Activated CD8-positive, alpha-beta memory T cell treated with anti-CD3 and anti-CD28 coated beads, Interleukin-2, amount 50 U/mL, for 24 hours (primary cell): ENCODE measurements around the gene TRIM72.
"Not testable (repeated sequence)": the region's sequence is repeated elsewhere in the genome, so short reads cannot be mapped to it uniquely, and the experiment has no call there.

ENCODE experiments used
- DNase-seq: peaks from one replicate; pipeline ENCODE4 v3.0.0-alpha.2; 2020; ENCODE audit errors: extremely low read depth

The TRIM72 gene

DNA sequence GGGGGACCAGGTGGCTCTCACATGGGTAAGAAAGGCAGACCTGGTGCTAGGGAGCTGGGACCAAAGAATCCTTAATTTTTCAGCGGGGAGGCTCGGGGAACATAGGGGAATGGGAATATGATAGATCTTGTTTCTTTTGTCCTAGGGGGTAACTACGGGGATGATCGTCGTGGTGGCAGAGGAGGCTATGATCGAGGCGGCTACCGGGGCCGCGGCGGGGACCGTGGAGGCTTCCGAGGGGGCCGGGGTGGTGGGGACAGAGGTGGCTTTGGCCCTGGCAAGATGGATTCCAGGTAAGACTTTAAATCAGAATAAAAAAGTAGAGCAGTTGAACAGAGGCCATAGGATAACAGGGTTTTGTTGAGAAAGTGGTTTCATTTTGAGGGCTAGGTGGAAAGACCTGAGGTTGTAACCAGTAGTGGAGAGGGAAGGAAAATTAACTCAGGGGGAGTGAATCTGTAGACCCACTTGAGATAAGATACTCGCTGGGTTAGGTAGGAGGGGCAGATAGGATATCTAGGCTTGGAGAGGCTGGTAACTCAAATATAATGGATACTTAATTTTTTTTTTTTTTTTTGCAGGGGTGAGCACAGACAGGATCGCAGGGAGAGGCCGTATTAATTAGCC, 23.0 kb upstream of the TRIM72 start:
- no peak for DNase-seq

- DNase-seq = no peak
Measured at GRCh38 chr16:31191697-31192428, 22.1 kb upstream of the TRIM72 start.

DNA sequence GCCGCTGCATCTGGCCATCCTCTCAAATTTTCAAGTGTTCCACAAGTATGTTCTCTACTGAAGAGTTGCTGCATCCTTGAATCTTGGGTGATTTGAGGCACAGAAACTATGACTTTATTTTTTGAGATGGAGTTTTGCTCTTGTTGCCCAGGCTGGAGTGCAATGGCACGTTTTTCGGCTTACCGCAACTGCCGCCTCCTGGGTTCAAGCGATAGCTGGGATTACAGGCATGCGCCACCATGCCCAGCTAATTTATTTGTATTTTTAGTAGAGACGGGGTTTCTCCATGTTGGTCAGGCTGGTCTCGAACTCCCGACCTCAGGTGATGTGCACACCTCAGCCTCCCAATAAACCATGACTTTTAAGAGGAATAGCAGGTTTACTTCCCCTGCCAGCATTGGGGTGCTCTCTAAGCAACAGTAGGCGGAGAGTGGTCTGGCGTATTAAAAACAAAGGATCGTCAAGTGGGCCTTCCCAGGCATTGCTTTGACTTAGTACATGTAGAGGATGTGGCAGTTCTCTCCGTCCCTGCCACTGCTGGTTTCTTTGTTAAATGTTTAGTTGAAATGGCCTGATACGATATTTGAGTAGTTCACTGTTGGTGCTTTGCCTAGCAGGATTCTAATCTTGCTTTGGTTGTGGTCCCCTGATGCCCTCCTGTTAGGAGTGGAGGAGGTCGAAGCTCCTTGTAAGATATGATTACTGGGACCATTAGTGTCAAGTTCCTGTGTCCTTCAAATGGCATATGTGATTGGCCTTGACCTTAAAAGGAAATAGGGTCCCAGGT, 20.9 kb upstream of the TRIM72 start:
- DNase-seq = no peak

- no peak for DNase-seq
Measured at GRCh38 chr16:31193874-31194273, 20.0 kb upstream of the TRIM72 start.

GRCh38 chr16:31194898-31195297, 19.0 kb upstream of the TRIM72 start:
- no peak for DNase-seq

- not testable (repeated sequence) for DNase-seq
Measured at GRCh38 chr16:31195861-31196260, 18.1 kb upstream of the TRIM72 start.

GRCh38 chr16:31196324-31197088, 17.4 kb upstream of the TRIM72 start:
- DNase-seq = no peak

DNA sequence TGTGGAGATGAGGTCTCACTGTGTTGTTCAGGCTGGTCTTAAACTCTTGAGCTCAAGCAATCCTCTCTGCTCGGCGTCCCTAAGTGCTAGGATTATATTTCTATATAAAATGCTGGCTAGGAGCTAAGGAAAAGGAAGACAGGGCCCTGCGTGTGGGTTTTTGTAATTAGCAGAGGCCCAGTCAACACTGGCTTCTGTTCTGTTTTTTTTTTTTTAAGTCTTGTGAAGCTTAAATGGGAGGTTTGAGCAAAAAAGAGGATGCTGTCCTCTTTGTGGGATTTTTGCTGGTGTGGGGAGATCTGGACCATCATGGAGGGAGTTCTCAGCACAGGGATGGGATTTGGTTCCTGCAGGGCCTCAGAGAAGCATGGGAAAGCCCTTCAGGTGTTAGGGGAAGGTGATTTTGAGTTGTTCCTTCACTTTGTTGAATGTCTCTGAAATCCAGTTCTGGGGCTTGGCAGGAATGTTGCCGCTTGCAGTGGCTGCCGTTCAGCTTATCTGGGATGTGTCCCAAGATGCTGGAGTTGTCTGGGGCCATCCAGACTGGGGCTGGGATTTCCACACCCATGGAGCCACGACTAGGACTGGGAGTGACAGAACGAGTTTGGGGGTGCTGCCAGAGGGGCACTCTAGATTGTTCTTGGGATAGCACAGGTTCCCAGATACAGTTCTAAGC, 15.6 kb upstream of the TRIM72 start:
- no peak for DNase-seq

GRCh38 chr16:31199430-31200041, 14.4 kb upstream of the TRIM72 start:
- no peak for DNase-seq

DNA sequence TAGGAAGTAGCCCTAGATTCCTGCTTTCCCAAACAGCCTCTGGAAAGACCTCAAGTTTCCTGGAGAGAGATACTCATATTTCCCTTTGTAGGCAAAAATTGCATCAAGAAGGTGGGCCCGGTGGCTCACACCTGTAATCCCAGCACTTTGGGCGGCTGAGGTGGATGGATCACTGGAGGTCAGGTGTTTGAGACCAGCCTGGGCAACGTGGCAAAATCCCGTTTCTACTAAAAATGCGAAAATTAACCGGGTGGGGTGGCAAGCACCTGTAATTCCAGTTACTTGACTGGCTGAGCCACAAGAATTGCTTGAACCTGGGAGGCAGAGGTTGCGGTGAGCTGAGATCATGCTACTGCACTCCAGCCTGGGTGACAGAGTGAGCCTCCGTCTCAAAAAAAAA, 13.8 kb upstream of the TRIM72 start:
- DNase-seq = not testable (repeated sequence)

DNA sequence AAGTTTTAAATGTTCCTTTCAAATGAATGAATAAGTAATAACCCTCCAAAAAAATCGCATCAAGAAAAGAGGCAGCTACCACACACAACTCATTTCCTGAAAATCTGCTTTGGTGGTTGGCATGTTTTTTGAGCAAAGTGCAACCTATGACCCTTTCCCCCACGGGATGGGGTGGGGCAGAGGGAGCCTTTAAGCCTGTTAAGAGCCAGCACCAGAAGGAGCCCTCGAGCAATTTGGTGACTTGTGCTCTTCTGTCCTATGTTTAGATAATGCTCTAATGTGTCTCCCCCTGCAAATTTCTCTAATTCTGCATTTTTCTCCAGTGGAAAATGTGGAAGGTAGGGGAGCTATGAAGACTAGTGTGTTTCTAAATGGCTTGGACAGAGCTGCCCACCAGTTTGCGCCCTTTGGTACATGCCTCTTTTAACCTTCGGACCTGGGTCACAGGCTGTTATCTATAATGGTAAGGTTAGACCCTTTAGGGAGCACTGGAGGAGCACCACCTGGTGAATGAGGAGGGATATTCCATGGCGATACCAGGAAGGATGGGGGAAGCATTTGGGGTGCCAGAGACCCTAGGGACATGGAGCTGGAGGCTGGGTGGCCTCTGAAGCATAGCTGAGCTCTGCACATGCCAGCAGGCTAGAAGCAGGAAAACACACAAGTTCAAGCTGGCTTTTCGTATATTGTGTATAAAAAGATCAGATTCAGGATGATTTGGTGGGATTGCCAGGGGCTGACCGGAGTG, 12.9 kb upstream of the TRIM72 start:
- no peak for DNase-seq

DNA sequence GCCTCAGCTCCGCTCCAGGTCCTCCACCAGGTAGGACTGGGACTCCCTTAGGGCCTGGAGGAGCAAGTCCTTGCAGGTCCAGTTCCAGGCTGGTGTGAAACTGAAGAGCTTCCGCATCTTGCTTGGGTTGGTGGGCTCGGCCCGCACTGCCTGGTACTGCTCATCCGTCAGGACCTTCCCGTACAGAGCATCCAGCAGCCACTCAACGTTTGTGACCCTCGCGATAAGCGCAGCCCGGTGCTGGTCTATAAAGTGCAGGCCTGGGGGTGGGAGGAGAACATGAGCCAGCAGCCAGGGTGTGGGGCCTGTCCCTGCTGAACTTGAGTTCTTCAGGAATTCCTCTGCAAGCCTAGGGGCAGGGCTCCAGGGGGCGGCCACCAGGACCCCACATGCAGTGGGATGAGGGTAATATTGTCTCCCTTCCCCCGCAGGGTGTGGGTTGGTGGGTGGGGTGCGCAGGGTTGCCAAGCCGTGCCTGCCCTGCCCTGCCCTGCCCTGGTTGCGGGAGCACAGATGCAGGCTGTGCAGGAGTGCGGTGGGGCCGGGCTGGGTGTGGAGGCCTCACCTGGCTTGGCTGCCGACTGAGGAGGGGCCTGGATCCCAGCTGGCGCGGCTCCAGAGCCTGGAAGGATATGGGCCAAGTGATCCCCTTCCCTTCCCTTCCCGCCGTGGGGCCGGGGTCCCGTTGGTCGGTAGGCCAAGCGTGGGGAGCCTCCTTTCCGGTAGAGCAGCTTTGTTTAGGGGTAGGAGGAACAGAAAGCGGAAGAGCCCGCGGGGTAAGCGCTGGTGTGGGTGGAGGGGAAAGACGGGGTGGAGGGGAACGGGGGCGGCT, 12.1 kb upstream of the TRIM72 start:
- no peak for DNase-seq

DNA sequence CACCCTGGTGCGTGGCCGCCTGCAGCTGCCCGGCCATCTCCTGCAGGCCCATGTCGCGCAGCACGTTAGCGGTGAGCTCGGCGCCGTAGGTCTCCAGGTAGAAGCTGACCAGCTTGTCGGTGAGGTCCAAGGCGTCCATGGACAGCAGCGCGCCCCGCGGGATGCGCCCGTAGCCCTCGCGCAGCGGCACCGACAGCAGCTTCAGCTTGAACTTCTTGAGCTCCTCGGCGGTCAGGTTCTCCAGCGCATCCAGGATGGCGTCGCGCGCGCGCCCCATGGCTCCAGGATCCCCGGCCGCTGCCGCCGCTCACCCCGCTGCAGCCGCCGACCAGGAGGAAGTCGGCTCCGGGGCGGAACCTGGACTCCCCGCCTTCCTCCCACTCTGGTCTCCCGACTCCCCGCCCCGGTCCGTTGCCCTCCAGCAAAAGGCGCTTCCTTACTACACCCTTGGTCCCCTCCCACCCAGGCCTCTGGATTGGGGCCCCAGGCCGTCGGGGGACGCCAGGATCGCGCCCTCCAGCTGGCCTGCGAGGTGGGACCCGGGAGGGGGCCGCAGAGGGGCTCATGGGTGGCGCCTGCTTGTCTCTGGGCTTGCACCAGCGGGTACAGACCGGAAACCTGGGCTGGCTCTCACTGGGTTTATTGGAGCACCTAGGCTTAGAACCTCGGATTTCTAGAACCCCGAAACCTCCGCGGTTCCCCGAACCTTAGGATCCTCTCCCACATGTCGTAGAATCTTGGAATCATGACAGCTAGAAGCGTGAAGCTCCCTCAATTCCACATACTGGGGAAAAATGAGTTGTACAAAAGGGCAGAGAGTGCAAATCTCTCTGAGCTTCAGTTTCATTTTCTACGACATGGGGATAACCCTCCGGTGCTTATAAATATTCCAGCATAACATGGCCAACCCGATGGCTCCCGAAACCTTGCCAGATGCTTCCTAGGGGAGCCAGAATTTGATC, 11.2 kb upstream of the TRIM72 start, which contains the start of gene PYCARD:
PYCARD (minus strand) TSS at position 347 of the 962 bp plus-strand sequence; CDS start at position 277, 70 bp downstream.
- DNase-seq = no peak

DNA sequence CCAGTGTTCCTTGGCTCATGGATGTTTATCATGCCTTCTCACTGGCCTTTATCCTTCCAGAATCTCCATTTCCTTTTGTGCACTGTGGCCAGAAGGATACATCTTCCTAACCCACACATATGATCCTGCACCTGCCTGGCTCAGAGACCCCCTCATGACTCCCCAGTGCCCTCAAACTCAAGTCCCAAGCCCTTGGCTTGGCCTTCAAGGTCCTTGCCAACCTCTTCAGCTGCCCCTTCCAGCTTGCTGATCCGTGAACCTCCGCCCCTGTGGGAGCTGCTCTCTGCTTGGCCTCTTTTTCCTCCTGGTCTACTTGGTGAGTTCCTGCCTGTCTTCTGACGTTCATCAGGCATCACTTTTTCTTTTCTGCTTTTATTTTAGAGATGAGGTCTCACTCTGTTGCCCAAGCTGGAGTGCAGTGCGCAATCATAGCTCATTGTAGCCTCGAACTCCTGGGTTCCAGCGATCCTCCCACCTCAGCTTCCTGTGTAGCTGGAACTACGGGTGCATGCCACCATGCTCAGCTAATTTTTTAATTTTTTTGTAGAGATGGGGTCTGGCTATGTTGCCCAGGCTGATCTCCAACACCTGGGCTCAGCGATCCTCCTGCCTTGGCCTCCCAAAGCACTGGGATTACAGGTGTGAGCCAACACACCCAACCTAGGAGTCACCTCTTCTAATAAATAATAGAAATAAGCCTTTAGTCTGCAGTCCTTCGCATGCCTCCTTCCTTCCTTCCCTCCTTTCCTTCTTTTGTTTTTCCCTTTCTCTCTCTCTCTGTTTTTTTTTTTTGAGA, 8.8 kb upstream of the TRIM72 start:
- DNase-seq = no peak

DNA sequence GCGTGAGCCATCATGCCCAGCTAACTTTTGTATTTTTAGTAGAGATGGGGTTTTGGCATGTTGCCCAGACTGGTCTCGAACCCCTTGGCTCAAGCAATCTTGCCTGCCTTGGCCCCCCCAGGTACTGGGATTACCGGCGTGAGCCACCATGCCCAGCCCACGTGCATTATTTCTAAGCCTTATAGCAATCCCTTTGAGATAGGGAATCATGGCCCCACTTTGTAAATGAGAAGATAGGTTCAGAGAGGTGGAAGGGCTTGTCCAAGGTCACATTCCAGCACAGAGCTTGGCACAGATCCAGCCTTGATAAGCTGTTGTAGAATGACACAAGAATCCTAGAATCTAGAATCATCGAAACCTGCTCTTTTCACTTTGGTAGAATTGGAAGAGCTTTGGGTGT, 7.1 kb upstream of the TRIM72 start:
- DNase-seq = no peak

DNA sequence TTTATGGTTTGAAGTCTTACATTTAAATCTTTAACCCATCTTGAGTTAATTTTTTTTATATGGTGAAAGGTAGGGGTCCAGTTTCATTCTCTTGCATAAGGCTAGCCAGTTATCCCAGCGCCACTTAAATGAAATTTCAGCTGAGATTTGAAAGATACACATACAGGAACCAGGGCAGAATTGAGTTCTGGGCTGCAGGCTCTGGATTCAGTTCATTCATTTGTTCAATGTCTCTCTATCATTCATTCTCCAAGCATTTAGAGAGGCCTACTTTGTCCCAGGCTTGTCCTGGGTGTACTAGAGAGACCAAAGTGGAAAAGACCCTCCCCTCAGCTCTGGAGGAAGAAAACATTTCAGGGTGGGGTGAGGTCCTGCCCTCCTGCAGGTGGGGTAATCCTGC, 577 bp upstream of the TRIM72 start:
- no peak for DNase-seq

DNA sequence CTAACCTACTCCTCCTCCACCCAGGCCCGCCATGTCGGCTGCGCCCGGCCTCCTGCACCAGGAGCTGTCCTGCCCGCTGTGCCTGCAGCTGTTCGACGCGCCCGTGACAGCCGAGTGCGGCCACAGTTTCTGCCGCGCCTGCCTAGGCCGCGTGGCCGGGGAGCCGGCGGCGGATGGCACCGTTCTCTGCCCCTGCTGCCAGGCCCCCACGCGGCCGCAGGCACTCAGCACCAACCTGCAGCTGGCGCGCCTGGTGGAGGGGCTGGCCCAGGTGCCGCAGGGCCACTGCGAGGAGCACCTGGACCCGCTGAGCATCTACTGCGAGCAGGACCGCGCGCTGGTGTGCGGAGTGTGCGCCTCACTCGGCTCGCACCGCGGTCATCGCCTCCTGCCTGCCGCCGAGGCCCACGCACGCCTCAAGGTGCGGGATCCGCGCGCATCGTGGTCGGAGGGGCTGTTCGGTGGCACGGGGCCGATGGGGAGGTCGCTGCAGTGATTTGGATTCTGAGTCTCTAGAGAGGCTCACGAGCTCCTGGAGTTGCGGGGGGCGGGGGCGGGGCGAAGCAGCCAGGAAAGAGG, 878 bp downstream of the TRIM72 start:
- no peak for DNase-seq
